Endothelial cell of umbilical vein (primary cell): ENCODE data around the gene SESN1.

Experiments used
- EZH2 ChIP-seq: IDR thresholded peaks from 2 replicates; pipeline ENCODE4 v1.6.1; 2012; ENCODE audit warnings: borderline replicate concordance, low read depth, mild to moderate bottlenecking, moderate library complexity, low read length, inconsistent platforms; ENCODE audit not compliant: severe bottlenecking
- FOS ChIP-seq: IDR thresholded peaks from 2 replicates; pipeline ENCODE4 v1.6.1; 2011; ENCODE audit warnings: mild to moderate bottlenecking, low read length, moderate library complexity, borderline replicate concordance; ENCODE audit not compliant: insufficient read depth
- MAX ChIP-seq: IDR thresholded peaks from 2 replicates; pipeline ENCODE4 v1.6.1; 2011; ENCODE audit not compliant: insufficient read depth, insufficient read length
- POLR2A ChIP-seq: IDR thresholded peaks from 2 replicates; pipeline ENCODE4 v1.6.1; 2012; ENCODE audit warnings: low read depth, mild to moderate bottlenecking, control low read depth, low read length
- POLR2AphosphoS5 ChIP-seq: IDR thresholded peaks from 2 replicates; pipeline ENCODE4 v1.6.1; 2012; ENCODE audit warnings: low read depth, mild to moderate bottlenecking, control low read depth, low read length, moderate library complexity; ENCODE audit not compliant: insufficient read depth
- TF ChIP-seq, protein P1 (sequence below), 2 donors: IDR thresholded peaks; 1 replicate in 1 of 2; 2 replicates in 1 of 2; pipeline ENCODE4 v1.5.1; 2011; ENCODE audit warnings: low read length in 2 of 2, mild to moderate bottlenecking in 2 of 2, moderate library complexity in 2 of 2, control low read depth in 1 of 2, inconsistent platforms in 1 of 2, low read depth in 1 of 2; ENCODE audit not compliant: insufficient read depth in 1 of 2; ENCODE audit errors: extremely low read depth in 1 of 2

GRCh38 chr6:108946695-108947094, 148.0 kb downstream of the SESN1 start:
- TF ChIP-seq, protein P1, sequence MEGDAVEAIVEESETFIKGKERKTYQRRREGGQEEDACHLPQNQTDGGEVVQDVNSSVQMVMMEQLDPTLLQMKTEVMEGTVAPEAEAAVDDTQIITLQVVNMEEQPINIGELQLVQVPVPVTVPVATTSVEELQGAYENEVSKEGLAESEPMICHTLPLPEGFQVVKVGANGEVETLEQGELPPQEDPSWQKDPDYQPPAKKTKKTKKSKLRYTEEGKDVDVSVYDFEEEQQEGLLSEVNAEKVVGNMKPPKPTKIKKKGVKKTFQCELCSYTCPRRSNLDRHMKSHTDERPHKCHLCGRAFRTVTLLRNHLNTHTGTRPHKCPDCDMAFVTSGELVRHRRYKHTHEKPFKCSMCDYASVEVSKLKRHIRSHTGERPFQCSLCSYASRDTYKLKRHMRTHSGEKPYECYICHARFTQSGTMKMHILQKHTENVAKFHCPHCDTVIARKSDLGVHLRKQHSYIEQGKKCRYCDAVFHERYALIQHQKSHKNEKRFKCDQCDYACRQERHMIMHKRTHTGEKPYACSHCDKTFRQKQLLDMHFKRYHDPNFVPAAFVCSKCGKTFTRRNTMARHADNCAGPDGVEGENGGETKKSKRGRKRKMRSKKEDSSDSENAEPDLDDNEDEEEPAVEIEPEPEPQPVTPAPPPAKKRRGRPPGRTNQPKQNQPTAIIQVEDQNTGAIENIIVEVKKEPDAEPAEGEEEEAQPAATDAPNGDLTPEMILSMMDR (IDR thresholded peaks at IDR 0.05; ENCODE audit: extremely low read depth in 1 of 2, insufficient read depth in 1 of 2, low read depth in 1 of 2, low read length in 2 of 2), result no peak
- TF ChIP-seq POLR2A (no peak), FOS (no peak), MAX (no peak), POLR2AphosphoS5 (no peak), EZH2 (no peak)
